Measurements from ENCODE around the gene MAP2K1. TPM values are rescaled to one million over a fixed set of nuclear protein-coding genes. Genes with fewer than 3 reads are reported as not detected.

MAP2K1 gene
- total RNA-seq, 1 donor = 52.2 TPM

DNA sequence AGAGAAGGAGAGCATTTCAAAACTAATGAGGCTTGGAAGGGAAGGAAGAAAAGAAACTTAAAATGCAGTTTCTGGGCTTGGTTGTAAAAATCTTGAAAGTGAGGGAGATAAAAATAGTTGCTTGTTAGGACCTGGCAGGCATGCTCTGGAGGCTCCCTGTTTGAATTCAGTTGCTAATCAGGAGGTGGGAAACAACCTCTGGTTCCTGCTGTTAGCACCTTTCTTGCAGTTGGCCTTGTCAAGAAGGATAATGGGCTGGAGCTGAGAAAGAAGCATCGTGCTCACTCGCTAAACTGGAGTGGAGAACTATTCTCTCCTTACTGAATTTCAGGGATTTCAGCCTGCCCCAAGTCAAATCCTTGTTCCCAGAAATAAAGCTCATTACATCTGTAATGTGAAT, 87.4 kb downstream of the MAP2K1 start:
- no peak overlapping the region for H3K4me3 ChIP-seq (ENCODE audit: low read depth, low read length)
- TF ChIP-seq, protein P1, sequence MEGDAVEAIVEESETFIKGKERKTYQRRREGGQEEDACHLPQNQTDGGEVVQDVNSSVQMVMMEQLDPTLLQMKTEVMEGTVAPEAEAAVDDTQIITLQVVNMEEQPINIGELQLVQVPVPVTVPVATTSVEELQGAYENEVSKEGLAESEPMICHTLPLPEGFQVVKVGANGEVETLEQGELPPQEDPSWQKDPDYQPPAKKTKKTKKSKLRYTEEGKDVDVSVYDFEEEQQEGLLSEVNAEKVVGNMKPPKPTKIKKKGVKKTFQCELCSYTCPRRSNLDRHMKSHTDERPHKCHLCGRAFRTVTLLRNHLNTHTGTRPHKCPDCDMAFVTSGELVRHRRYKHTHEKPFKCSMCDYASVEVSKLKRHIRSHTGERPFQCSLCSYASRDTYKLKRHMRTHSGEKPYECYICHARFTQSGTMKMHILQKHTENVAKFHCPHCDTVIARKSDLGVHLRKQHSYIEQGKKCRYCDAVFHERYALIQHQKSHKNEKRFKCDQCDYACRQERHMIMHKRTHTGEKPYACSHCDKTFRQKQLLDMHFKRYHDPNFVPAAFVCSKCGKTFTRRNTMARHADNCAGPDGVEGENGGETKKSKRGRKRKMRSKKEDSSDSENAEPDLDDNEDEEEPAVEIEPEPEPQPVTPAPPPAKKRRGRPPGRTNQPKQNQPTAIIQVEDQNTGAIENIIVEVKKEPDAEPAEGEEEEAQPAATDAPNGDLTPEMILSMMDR (IDR thresholded peaks at IDR 0.05; ENCODE audit: insufficient read depth, low read length) = no peak
- no peak for DNase-seq (ENCODE audit: low read depth)

DNA sequence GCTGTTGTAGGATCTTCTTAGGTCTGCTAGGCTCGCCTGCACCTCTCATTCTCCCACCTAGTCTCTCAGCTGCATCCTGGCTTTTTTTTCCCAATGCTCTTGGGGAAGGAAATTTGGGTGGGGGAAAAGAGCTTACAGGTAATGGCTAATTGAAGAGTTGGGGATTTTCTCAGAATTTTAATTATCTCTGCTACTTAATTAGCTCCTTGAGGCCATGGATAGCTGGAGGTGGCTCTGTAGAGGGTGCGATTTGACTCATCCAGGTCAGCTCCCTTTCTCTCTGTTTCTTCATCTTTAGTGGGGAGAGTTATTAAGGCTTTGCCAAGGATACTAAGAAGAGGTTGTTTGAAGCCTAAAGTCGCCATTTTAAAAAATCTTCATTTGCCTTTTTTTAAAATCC, 88.3 kb downstream of the MAP2K1 start:
- DNase-seq (ENCODE audit: low read depth) = no peak
- H3K4me3 ChIP-seq (ENCODE audit: low read depth, low read length) = no peak overlapping the region
- TF ChIP-seq, protein P1 (IDR thresholded peaks at IDR 0.05; ENCODE audit: insufficient read depth, low read length) = no peak

DNA sequence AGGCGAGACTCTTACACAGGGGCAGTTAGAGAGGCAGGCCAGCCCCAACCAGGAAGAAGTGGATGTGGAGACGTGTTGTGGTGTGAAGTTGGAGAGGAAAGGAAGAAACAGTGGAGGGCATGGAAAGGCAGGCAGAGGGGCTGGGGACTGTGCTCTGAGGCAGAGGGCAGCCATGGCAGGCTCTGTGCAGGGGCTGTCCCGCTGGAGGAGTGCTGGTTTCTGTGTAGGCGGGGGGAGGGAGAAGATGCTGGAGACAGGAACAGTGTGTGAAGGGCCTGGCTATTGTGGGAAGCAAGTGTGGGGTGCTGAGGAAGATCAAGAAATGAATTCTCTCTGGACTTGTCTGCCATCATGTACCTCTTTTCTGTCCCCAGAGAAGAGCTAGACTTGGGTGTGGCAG, 89.8 kb downstream of the MAP2K1 start:
- TF ChIP-seq, protein P1 (IDR thresholded peaks at IDR 0.05; ENCODE audit: insufficient read depth, low read length) = no peak
- H3K4me3 ChIP-seq (ENCODE audit: low read depth, low read length) = no peak overlapping the region
- DNase-seq (ENCODE audit: low read depth) = no peak

GRCh38 chr15:66477011-66477410, 90.3 kb downstream of the MAP2K1 start:
- H3K4me3 ChIP-seq (ENCODE audit: low read depth, low read length) = no peak overlapping the region
- TF ChIP-seq, protein P1 (IDR thresholded peaks at IDR 0.05; ENCODE audit: insufficient read depth, low read length) = no peak
- DNase-seq (ENCODE audit: low read depth) = no peak

DNA sequence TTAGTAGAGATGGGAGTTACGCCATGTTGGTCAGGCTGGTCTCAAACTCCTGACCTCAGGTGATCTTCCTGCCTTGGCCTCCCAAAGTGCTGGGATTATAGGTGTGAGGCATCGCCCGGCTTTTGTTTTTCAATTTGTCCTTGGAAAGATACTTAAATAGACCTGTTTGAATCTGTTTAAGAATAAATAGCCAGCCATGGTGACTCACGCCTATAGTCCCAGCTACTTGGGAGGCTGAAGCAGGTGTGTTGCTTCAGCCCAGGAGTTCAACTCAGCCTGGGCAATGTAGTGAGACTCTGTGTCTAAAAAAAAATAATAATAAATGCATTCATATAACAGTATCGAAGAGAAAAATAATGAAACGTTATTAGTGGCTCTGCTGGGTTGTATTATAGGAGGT, 93.6 kb downstream of the MAP2K1 start:
- DNase-seq (ENCODE audit: low read depth) = no peak
- H3K4me3 ChIP-seq (ENCODE audit: low read depth, low read length) = no peak overlapping the region
- TF ChIP-seq, protein P1 (IDR thresholded peaks at IDR 0.05; ENCODE audit: insufficient read depth, low read length) = no peak

- TF ChIP-seq, protein P1 (IDR thresholded peaks at IDR 0.05; ENCODE audit: insufficient read depth, low read length) = no peak
- no peak overlapping the region for H3K4me3 ChIP-seq (ENCODE audit: low read depth, low read length)
- DNase-seq (ENCODE audit: low read depth) = no peak
Observed at GRCh38 chr15:66481107-66481856, 94.6 kb downstream of the MAP2K1 start.

GRCh38 chr15:66482539-66482938, 95.8 kb downstream of the MAP2K1 start:
- H3K4me3 ChIP-seq (ENCODE audit: low read depth, low read length) = no peak overlapping the region
- TF ChIP-seq, protein P1 (IDR thresholded peaks at IDR 0.05; ENCODE audit: insufficient read depth, low read length) = no peak
- DNase-seq (ENCODE audit: low read depth) = no peak

All from fibroblast of the aortic adventitia (primary cell).